HG03469 (cell line): ENCODE data around the gene PRKN.

ENCODE experiments used
- ATAC-seq: cut with Tn5 transposase; IDR thresholded peaks from one replicate; pipeline ENCODE4 v1.9.1; 2021; ENCODE audit warnings: mild to moderate bottlenecking, moderate library complexity, moderate number of reproducible peaks; ENCODE audit not compliant: unreplicated experiment

PRKN gene

GRCh38 chr6:162260027-162260426 is 467.5 kb downstream of the PRKN start:
- ATAC-seq = no peak

GRCh38 chr6:162258647-162259046 is 468.9 kb downstream of the PRKN start:
- ATAC-seq = no peak

- no peak for ATAC-seq
Observed at GRCh38 chr6:162256361-162256760, 471.2 kb downstream of the PRKN start.

GRCh38 chr6:162251257-162251656 is 476.3 kb downstream of the PRKN start:
- no peak for ATAC-seq

- no peak for ATAC-seq
Observed at GRCh38 chr6:162249907-162250642, 477.5 kb downstream of the PRKN start.

- ATAC-seq = no peak
Observed at GRCh38 chr6:162245830-162246420, 481.6 kb downstream of the PRKN start.

GRCh38 chr6:162244031-162244430 is 483.5 kb downstream of the PRKN start:
- ATAC-seq = no peak

GRCh38 chr6:162242915-162243314 is 484.7 kb downstream of the PRKN start:
- ATAC-seq = no peak

GRCh38 chr6:162239330-162239729 is 488.2 kb downstream of the PRKN start:
- ATAC-seq = no peak

- ATAC-seq = no peak
Observed at GRCh38 chr6:162238675-162239074, 488.9 kb downstream of the PRKN start.

GRCh38 chr6:162237331-162237730 is 490.2 kb downstream of the PRKN start:
- no peak for ATAC-seq

- ATAC-seq = no peak
Observed at GRCh38 chr6:162234631-162235030, 492.9 kb downstream of the PRKN start.

GRCh38 chr6:162230147-162230752 is 497.3 kb downstream of the PRKN start:
- no peak for ATAC-seq

GRCh38 chr6:162229093-162229492 is 498.5 kb downstream of the PRKN start:
- ATAC-seq = no peak

GRCh38 chr6:162226803-162227202 is 500.8 kb downstream of the PRKN start:
- ATAC-seq = no peak

- ATAC-seq = no peak
Observed at GRCh38 chr6:162222521-162222920, 505.0 kb downstream of the PRKN start.

GRCh38 chr6:162220876-162221275 is 506.7 kb downstream of the PRKN start:
- ATAC-seq = no peak

- ATAC-seq = no peak
Observed at GRCh38 chr6:162219266-162219665, 508.3 kb downstream of the PRKN start.

- no peak for ATAC-seq
Observed at GRCh38 chr6:162217811-162218493, 509.6 kb downstream of the PRKN start.

- ATAC-seq = no peak
Observed at GRCh38 chr6:162217058-162217457, 510.5 kb downstream of the PRKN start.

GRCh38 chr6:162211777-162212176 is 515.8 kb downstream of the PRKN start:
- no peak for ATAC-seq

GRCh38 chr6:162211022-162211421 is 516.5 kb downstream of the PRKN start:
- ATAC-seq = no peak
